ENCODE measurements around the gene CRELD2.

DNA sequence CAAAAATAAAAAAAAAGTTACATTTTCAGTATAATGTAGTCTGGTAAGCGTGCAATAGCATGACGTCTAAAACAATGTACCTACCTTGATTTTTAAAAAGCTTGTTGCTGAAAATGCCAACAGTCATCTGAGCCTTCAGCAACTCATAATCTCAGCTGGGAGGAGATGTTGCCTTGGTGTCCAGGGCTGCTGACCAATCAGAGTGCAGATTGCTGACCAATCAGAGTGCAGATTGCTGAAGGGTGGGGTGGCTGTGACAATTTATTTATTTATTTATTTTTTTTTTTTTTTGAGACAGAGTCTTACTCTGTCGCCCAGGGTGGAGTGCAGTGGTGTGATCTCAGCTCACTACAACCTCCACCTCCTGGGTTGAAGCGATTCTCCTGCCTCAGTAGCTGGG, 47.0 kb upstream of the CRELD2 start:
- TF ChIP-seq POLR2AphosphoS5 (IDR thresholded peaks at IDR 0.05; ENCODE audit: low read depth, low read length): no peak
- TF ChIP-seq POLR2A (IDR thresholded peaks at IDR 0.05; ENCODE audit: low read depth, low read length): no peak
- TF ChIP-seq PAX5 (IDR thresholded peaks at IDR 0.05; ENCODE audit: insufficient read depth, low read length, severe bottlenecking): no peak
- no peak for TF ChIP-seq TAF1 (IDR thresholded peaks at IDR 0.05; ENCODE audit: low read depth, low read length)
- TF ChIP-seq SPI1 (IDR thresholded peaks at IDR 0.05; ENCODE audit: low read depth, low read length): no peak

Data from GM12891 (cell line).